HG03469 (cell line): Measurements from ENCODE around the gene IKZF2.

Experiments used
- ATAC-seq: cut with Tn5 transposase; IDR thresholded peaks from one replicate; pipeline ENCODE4 v1.9.1; 2021; ENCODE audit warnings: mild to moderate bottlenecking, moderate library complexity, moderate number of reproducible peaks; ENCODE audit not compliant: unreplicated experiment

IKZF2 gene

GRCh38 chr2:213156717-213157116 is 5.3 kb upstream of the IKZF2 start:
- ATAC-seq, result no peak

- ATAC-seq, result no peak
Observed at GRCh38 chr2:213152888-213153287, 1.5 kb upstream of the IKZF2 start.

- peak; percentile 3 for ATAC-seq
Observed at GRCh38 chr2:213152065-213152794, 818 bp upstream of the IKZF2 start.

GRCh38 chr2:213150315-213151097 is 906 bp downstream of the IKZF2 start:
- no peak for ATAC-seq

- ATAC-seq, result no peak
Observed at GRCh38 chr2:213149949-213150314, 1.5 kb downstream of the IKZF2 start.

- no peak for ATAC-seq
Observed at GRCh38 chr2:213149294-213149875, 2.0 kb downstream of the IKZF2 start.

- no peak for ATAC-seq
Observed at GRCh38 chr2:213148572-213149261, 2.7 kb downstream of the IKZF2 start.

- no peak for ATAC-seq
Observed at GRCh38 chr2:213147538-213147937, 3.9 kb downstream of the IKZF2 start.

- ATAC-seq, result no peak
Observed at GRCh38 chr2:213145715-213146242, 5.6 kb downstream of the IKZF2 start.

GRCh38 chr2:213137064-213137463 is 14.3 kb downstream of the IKZF2 start:
- no peak for ATAC-seq

GRCh38 chr2:213129311-213129710 is 22.1 kb downstream of the IKZF2 start:
- ATAC-seq, result no peak

- ATAC-seq, result no peak
Observed at GRCh38 chr2:213125646-213126347, 25.6 kb downstream of the IKZF2 start.

GRCh38 chr2:213122725-213123124 is 28.7 kb downstream of the IKZF2 start:
- ATAC-seq, result no peak

- no peak for ATAC-seq
Observed at GRCh38 chr2:213121690-213122089, 29.7 kb downstream of the IKZF2 start.

- ATAC-seq, result peak; percentile 58
Observed at GRCh38 chr2:213119061-213119809, 32.2 kb downstream of the IKZF2 start.

GRCh38 chr2:213108308-213108707 is 43.1 kb downstream of the IKZF2 start:
- no peak for ATAC-seq

- no peak for ATAC-seq
Observed at GRCh38 chr2:213107728-213108127, 43.7 kb downstream of the IKZF2 start.

- ATAC-seq, result no peak
Observed at GRCh38 chr2:213105212-213105611, 46.2 kb downstream of the IKZF2 start.

GRCh38 chr2:213104903-213105202 is 46.6 kb downstream of the IKZF2 start:
- no peak for ATAC-seq
